PC-3 (cell line): ENCODE data around the gene NLGN1. TPM values are rescaled to one million over a fixed set of nuclear protein-coding genes. Genes with fewer than 3 reads are reported as not detected.

Source experiments
- ATAC-seq: fragments of 200-7000 bp; cut with Tn5 transposase; 2 replicates; pipeline ENCODE4 v1.9.1; 2020; ENCODE audit warnings: mild to moderate bottlenecking, moderate library complexity
- BruUV-seq: library from RNA; stranded (reverse); fragments of 400-500 nt; replicated peaks from 2 replicates; lab custom pipeline; 2021; lab: Mats Ljungman, UMichigan
- CTCF ChIA-PET: fragments of 300-600 bp; sonication (Branson Sonifier 250); formaldehyde crosslinking; loops from one replicate; lab custom pipeline; 2022; ENCODE audit warnings: antibody characterized with exemption; lab: Charles Lee
- POLR2A ChIA-PET: fragments of 300-600 bp; sonication (Branson Sonifier 250); formaldehyde crosslinking; loops from one replicate; lab custom pipeline; 2022; ENCODE audit warnings: antibody characterized with exemption; ENCODE audit not compliant: unreplicated experiment; lab: Charles Lee
- DNase-seq: peaks from one replicate; pipeline ENCODE4 v3.0.0-alpha.2; 2015
- H2AFZ ChIP-seq: fragments of 300-600 bp; sonication (generic); 2 replicates; pipeline ENCODE4 v1.6.0; 2016; ENCODE audit warnings: antibody characterized with exemption, low read length
- H3F3A ChIP-seq: fragments of 300-600 bp; sonication (generic); one replicate; pipeline ENCODE4 v1.6.0; 2017; ENCODE audit warnings: antibody characterized with exemption, low read length, control low read depth, mild to moderate bottlenecking; ENCODE audit not compliant: unreplicated experiment
- H3K27ac ChIP-seq: fragments of 300-600 bp; sonication (generic); 2 replicates; pipeline ENCODE4 v1.5.1; 2016; ENCODE audit warnings: mild to moderate bottlenecking, low read length
- H3K27me3 ChIP-seq: fragments of 300-600 bp; sonication (generic); 2 replicates; pipeline ENCODE4 v1.6.1; 2016; ENCODE audit warnings: low read length, mixed read lengths
- H3K36me3 ChIP-seq: fragments of 300-600 bp; sonication (generic); 2 replicates; pipeline ENCODE4 v1.6.1; 2016; ENCODE audit warnings: low read depth, mixed run types, low read length, mixed read lengths
- H3K4me1 ChIP-seq: fragments of 300-600 bp; sonication (generic); 2 replicates; pipeline ENCODE4 v1.5.1; 2016; ENCODE audit warnings: low read length; ENCODE audit not compliant: insufficient read depth
- H3K4me2 ChIP-seq: fragments of 300-600 bp; sonication (generic); 2 replicates; pipeline ENCODE4 v1.6.0; 2016; ENCODE audit warnings: low read length
- H3K4me3 ChIP-seq: fragments of 300-600 bp; sonication (generic); 2 replicates; pipeline ENCODE4 v1.5.1; 2016; ENCODE audit warnings: mild to moderate bottlenecking, low read length, mixed read lengths
- H3K79me2 ChIP-seq: fragments of 300-600 bp; sonication (generic); 2 replicates; pipeline ENCODE4 v1.6.1; 2017; ENCODE audit warnings: low read length, mixed read lengths
- H3K9ac ChIP-seq: fragments of 300-600 bp; sonication (generic); 2 replicates; pipeline ENCODE4 v1.6.0; 2016; ENCODE audit warnings: mild to moderate bottlenecking, low read length
- H3K9me2 ChIP-seq: fragments of 300-600 bp; sonication (generic); replicated peaks from 2 replicates; pipeline ENCODE4 v1.6.1; 2016; ENCODE audit warnings: mixed run types, low read length, mixed read lengths
- H3K9me3 ChIP-seq: fragments of 300-600 bp; sonication (generic); 2 replicates; pipeline ENCODE4 v1.6.1; 2016; ENCODE audit warnings: low read length, mixed read lengths
- H4K20me1 ChIP-seq: fragments of 300-600 bp; sonication (generic); 2 replicates; pipeline ENCODE4 v1.6.1; 2016; ENCODE audit warnings: low read length, mixed read lengths
- EZH2 ChIP-seq: fragments of 300-600 bp; sonication (generic); IDR thresholded peaks from one replicate; pipeline ENCODE4 v1.6.1; 2017; ENCODE audit warnings: antibody characterized with exemption, mild to moderate bottlenecking, low read length; ENCODE audit not compliant: unreplicated experiment
- EZH2phosphoT487 ChIP-seq: fragments of 300-600 bp; sonication (generic); IDR thresholded peaks from 2 replicates; pipeline ENCODE4 v1.6.1; 2018; ENCODE audit warnings: mild to moderate bottlenecking, antibody characterized with exemption, low read length, borderline replicate concordance
- intact Hi-C: fragments of 100-400 bp; cut with micrococcal nuclease; formaldehyde crosslinking; loops from 2 replicates; pipeline ENCODE4 v1.9.0; 2023
- total RNA-seq: library from RNA; depleted of rRNA; stranded (reverse); fragments of >200 nt; gene quantifications from 2 replicates; pipeline ENCODE4 v1.2.3, GENCODE V29; 2014
- TF ChIP-seq, protein P1 (sequence below): fragments of 300-600 bp; sonication (generic); conservative IDR thresholded peaks from 2 replicates; pipeline ENCODE4 v1.5.1; 2017; ENCODE audit warnings: antibody characterized with exemption, low read depth, mild to moderate bottlenecking, low read length

Gene NLGN1
- total RNA-seq, 1 experiment from 2014 or later: 0.77 TPM

DNA sequence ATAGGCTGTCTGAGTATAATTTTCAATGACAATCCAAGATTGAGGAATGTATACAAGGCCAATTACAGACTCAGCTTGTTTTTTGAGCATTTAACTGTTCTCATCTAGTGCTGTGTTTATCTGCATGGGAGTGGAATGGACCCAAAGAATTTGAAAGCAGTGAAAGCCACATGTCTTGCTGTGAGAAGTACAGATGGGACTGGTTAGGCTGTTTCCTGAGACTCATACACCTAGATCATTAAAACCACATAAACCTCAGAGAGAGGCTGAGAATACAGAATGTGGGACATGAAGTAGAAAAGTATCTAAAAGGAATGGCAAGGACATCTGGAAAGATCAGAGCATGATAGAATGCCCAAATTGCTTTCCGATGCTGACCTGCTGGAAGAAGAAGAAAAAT lies 224.6 kb downstream of the NLGN1 start:
- H3K27ac ChIP-seq: no peak overlapping the region

DNA sequence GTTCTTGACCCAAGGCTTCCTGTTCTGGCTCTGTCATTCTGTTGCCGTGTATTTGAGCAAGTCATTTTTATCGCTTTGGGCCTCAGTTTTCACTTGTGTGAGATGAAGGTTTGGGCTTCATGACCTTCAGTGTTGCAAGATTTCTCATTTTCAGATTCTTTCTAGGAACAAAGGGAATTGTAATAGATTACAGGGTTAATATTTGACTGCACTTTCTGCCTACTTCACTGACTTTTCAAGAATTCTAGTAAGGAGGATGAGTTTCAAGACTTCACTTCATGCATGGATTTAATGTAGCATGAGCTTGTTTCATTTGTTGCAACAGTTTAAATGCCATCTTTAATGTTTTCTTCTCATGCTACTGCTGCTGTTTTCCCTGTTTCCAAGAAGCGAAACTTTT lies 226.5 kb downstream of the NLGN1 start:
- H3K36me3 ChIP-seq: no peaks in the 10 kb centered on the region
- ATAC-seq: no peak
- no peaks in the 10 kb centered on the region for H4K20me1 ChIP-seq
- no peaks in the 10 kb centered on the region for H3K9me3 ChIP-seq
- H3K9me2 ChIP-seq: no peaks in the 10 kb centered on the region
- no peak overlapping the region for H3K4me3 ChIP-seq
- TF ChIP-seq EZH2phosphoT487: no peak
- TF ChIP-seq EZH2: no peak
- TF ChIP-seq, protein P1, sequence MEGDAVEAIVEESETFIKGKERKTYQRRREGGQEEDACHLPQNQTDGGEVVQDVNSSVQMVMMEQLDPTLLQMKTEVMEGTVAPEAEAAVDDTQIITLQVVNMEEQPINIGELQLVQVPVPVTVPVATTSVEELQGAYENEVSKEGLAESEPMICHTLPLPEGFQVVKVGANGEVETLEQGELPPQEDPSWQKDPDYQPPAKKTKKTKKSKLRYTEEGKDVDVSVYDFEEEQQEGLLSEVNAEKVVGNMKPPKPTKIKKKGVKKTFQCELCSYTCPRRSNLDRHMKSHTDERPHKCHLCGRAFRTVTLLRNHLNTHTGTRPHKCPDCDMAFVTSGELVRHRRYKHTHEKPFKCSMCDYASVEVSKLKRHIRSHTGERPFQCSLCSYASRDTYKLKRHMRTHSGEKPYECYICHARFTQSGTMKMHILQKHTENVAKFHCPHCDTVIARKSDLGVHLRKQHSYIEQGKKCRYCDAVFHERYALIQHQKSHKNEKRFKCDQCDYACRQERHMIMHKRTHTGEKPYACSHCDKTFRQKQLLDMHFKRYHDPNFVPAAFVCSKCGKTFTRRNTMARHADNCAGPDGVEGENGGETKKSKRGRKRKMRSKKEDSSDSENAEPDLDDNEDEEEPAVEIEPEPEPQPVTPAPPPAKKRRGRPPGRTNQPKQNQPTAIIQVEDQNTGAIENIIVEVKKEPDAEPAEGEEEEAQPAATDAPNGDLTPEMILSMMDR: no peak
- no peak overlapping the region for H3K4me2 ChIP-seq
- DNase-seq: no peak
- no peaks in the 10 kb centered on the region for H3F3A ChIP-seq
- no peak overlapping the region for H3K9ac ChIP-seq
- H3K4me1 ChIP-seq: no peaks in the 10 kb centered on the region
- H3K27ac ChIP-seq: no peak overlapping the region
- no peak overlapping the region for H2AFZ ChIP-seq
- 0 out of 2 replicates have a peak, but pooled peaks cover 5% of the 10 kb centered on the region for H3K27me3 ChIP-seq
- ChIA-PET POLR2A (interaction anchor here (0.6 kb wide), 1 partner anchor 93 kb away, joined by 3 read pairs; no protein-coding TSS in a partner anchor), CTCF (no interaction called here)
- intact Hi-C loops: no loop called here
- no TSS peak for BruUV-seq
- H3K79me2 ChIP-seq: no peaks in the 10 kb centered on the region

More for the DNA sequence above, 224.6 kb downstream of the NLGN1 start:
- no peak for ATAC-seq
- ChIA-PET CTCF (no interaction called here), POLR2A (interaction anchor here (0.7 kb wide), 1 partner anchor 328 kb away, joined by 7 read pairs; no protein-coding TSS in a partner anchor)
- Histone ChIP-seq H3K9ac (no peak overlapping the region), H3K4me1 (no peaks in the 10 kb centered on the region), H3K79me2 (no peaks in the 10 kb centered on the region), H3K4me2 (no peak overlapping the region), H4K20me1 (no peaks in the 10 kb centered on the region), H3K27me3 (0 out of 2 replicates have a peak, but pooled peaks cover 5% of the 10 kb centered on the region), H3K9me2 (no peaks in the 10 kb centered on the region), H3K36me3 (no peaks in the 10 kb centered on the region), H3F3A (no peaks in the 10 kb centered on the region), H3K9me3 (no peaks in the 10 kb centered on the region), H2AFZ (no peak overlapping the region), H3K4me3 (no peak overlapping the region)
- no peak for DNase-seq
- intact Hi-C loops: no loop called here
- TF ChIP-seq, protein P1: no peak
- no peak for TF ChIP-seq EZH2
- TF ChIP-seq EZH2phosphoT487: no peak
- no TSS peak for BruUV-seq

DNA sequence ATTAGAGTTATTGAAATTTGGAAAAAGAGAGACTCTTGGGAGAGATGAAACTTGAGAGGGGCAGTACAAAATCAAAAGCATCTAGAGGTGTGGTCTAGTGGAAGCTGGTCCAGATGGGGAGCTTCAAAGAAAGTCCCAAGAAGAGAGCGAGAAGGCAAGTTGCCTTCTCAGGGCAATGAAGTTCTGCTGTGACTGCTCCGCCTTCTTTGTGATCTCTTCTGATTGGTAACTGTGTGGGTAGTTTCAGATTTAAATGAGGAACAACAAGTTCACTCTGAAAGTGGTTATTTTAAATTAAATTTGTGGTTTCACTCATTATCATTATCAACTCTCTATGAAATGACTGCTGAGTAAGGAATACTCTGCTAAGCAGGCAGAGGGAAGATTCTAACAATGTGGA lies 233.3 kb downstream of the NLGN1 start:
- POLR2A ChIA-PET: no interaction called here
- Histone ChIP-seq H3K4me3 (no peak overlapping the region), H3F3A (no peaks in the 10 kb centered on the region), H3K36me3 (no peaks in the 10 kb centered on the region), H2AFZ (no peak overlapping the region), H3K27ac (no peak overlapping the region), H4K20me1 (no peaks in the 10 kb centered on the region), H3K79me2 (no peaks in the 10 kb centered on the region), H3K4me1 (no peaks in the 10 kb centered on the region), H3K9me2 (no peaks in the 10 kb centered on the region), H3K4me2 (no peak overlapping the region), H3K27me3 (peaks cover 7% of the 10 kb centered on the region; the same call in 1 of the 2 replicates), H3K9me3 (no peaks in the 10 kb centered on the region), H3K9ac (no peak overlapping the region)
- no peak for ATAC-seq
- CTCF ChIA-PET: no interaction called here
- intact Hi-C loops: no loop called here
- TF ChIP-seq EZH2phosphoT487: no peak
- TF ChIP-seq, protein P1: no peak
- no peak for TF ChIP-seq EZH2
- no TSS peak for BruUV-seq
- DNase-seq: no peak
